Neural cell (in vitro differentiated cells): ENCODE measurements around the gene CTDSPL. TPM values are rescaled to one million over a fixed set of nuclear protein-coding genes. Genes with fewer than 3 reads are reported as not detected.

Experiments
- H2AFZ ChIP-seq: fragments of 200-600, 300-800 bp; sonication (generic), shearing (Covaris generic); 2 replicates; pipeline ENCODE4 v1.6.0; 2014; ENCODE audit warnings: low read depth, mild to moderate bottlenecking, antibody characterized with exemption, low read length, moderate library complexity
- H3F3A ChIP-seq: fragments of 200-600 bp; shearing (Covaris generic); 2 replicates; pipeline ENCODE4 v1.6.1; 2016; ENCODE audit warnings: mild to moderate bottlenecking, moderate library complexity, mixed read lengths, antibody characterized with exemption, low read length; ENCODE audit not compliant: insufficient read depth, poor library complexity, severe bottlenecking
- H3K27ac ChIP-seq: fragments of 200-600, 300-800 bp; sonication (generic), shearing (Covaris generic); 2 replicates; pipeline ENCODE4 v1.5.1; 2014; ENCODE audit warnings: mild to moderate bottlenecking, low read length, moderate library complexity
- H3K27me3 ChIP-seq: fragments of 300-800, 200-600 bp; sonication (generic), shearing (Covaris generic); 2 replicates; pipeline ENCODE4 v1.6.0; 2014; ENCODE audit warnings: mild to moderate bottlenecking, low read depth, low read length, moderate library complexity; ENCODE audit not compliant: insufficient read depth
- H3K36me3 ChIP-seq: fragments of 300-800, 200-600 bp; sonication (generic), shearing (Covaris generic); 2 replicates; pipeline ENCODE4 v1.5.1; 2014; ENCODE audit warnings: mild to moderate bottlenecking, antibody characterized with exemption, low read length, moderate library complexity; ENCODE audit not compliant: insufficient read depth
- H3K4me2 ChIP-seq: fragments of 300-800, 200-600 bp; sonication (generic), shearing (Covaris generic); 2 replicates; pipeline ENCODE4 v1.6.0; 2014; ENCODE audit warnings: mild to moderate bottlenecking, low read length
- H3K4me3 ChIP-seq: fragments of 300-800, 200-600 bp; sonication (generic), shearing (Covaris generic); 2 replicates; pipeline ENCODE4 v1.5.1; 2014; ENCODE audit warnings: mild to moderate bottlenecking, low read length, moderate library complexity
- H3K79me2 ChIP-seq: fragments of 200-600 bp; shearing (Covaris generic); replicated peaks from 2 replicates; pipeline ENCODE4 v1.6.0; 2014; ENCODE audit warnings: mild to moderate bottlenecking, low read length, moderate library complexity; ENCODE audit not compliant: insufficient read depth
- H3K9ac ChIP-seq: fragments of 300-800, 200-600 bp; sonication (generic), shearing (Covaris generic); 2 replicates; pipeline ENCODE4 v1.6.1; 2016; ENCODE audit warnings: mild to moderate bottlenecking, low read length, mixed read lengths
- H3K9me2 ChIP-seq: fragments of 200-600 bp; shearing (Covaris generic); 2 replicates; pipeline ENCODE4 v1.6.1; 2016; ENCODE audit warnings: mild to moderate bottlenecking, low read length, mixed read lengths; ENCODE audit not compliant: insufficient read depth
- H3K9me3 ChIP-seq: fragments of 200-600, 300-800 bp; sonication (generic), shearing (Covaris generic); 2 replicates; pipeline ENCODE4 v1.6.1; 2016; ENCODE audit warnings: mild to moderate bottlenecking, mixed run types, low read length, moderate library complexity, mixed read lengths
- H4K20me1 ChIP-seq: fragments of 200-600 bp; shearing (Covaris generic); 2 replicates; pipeline ENCODE4 v1.6.1; 2016; ENCODE audit warnings: mild to moderate bottlenecking, mixed run types; ENCODE audit not compliant: insufficient read depth
- EP300 ChIP-seq: fragments of 450-650 bp; conservative IDR thresholded peaks from 2 replicates; pipeline ENCODE4 v1.6.1; 2014; ENCODE audit warnings: antibody characterized with exemption, mild to moderate bottlenecking, moderate library complexity; ENCODE audit not compliant: poor library complexity, severe bottlenecking
- EZH2 ChIP-seq: fragments of 200-600, 300-800 bp; shearing (Covaris generic), sonication (generic); IDR thresholded peaks from 2 replicates; pipeline ENCODE4 v1.6.1; 2014; ENCODE audit warnings: antibody characterized with exemption, low read length, borderline replicate concordance, mild to moderate bottlenecking; ENCODE audit not compliant: insufficient read depth, poor library complexity, severe bottlenecking
- MXI1 ChIP-seq: fragments of 450-650 bp; conservative IDR thresholded peaks from 2 replicates; pipeline ENCODE4 v1.6.1; 2014; ENCODE audit warnings: antibody characterized with exemption, mild to moderate bottlenecking; ENCODE audit not compliant: poor library complexity, severe bottlenecking
- POLR2AphosphoS5 ChIP-seq: IDR thresholded peaks from 2 replicates; pipeline ENCODE4 v1.6.1; 2012
- RAD21 ChIP-seq: fragments of 450-650 bp; conservative IDR thresholded peaks from 2 replicates; pipeline ENCODE4 v1.6.1; 2014; ENCODE audit warnings: antibody characterized with exemption, mild to moderate bottlenecking, moderate library complexity
- SMC3 ChIP-seq: fragments of 450-650 bp; conservative IDR thresholded peaks from 2 replicates; pipeline ENCODE4 v1.6.1; 2014; ENCODE audit warnings: antibody characterized with exemption, mild to moderate bottlenecking, moderate library complexity; ENCODE audit not compliant: poor library complexity
- TAF1 ChIP-seq: IDR thresholded peaks from 2 replicates; pipeline ENCODE4 v1.6.1; 2012; ENCODE audit warnings: low read depth
- polyA plus RNA-seq: library from polyadenylated mRNA; depleted of rRNA; stranded (reverse); fragments of >200 nt; gene quantifications from 2 replicates; pipeline ENCODE4 v1.2.3, GENCODE V29; 2014
- TF ChIP-seq, protein P1 (sequence below): IDR thresholded peaks from 2 replicates; pipeline ENCODE4 v1.6.1; 2012; ENCODE audit warnings: borderline replicate concordance
- TF ChIP-seq, protein P2 (sequence below): fragments of 450-650 bp; IDR thresholded peaks from 2 replicates; pipeline ENCODE4 v1.5.1; 2014; ENCODE audit warnings: antibody characterized with exemption, mild to moderate bottlenecking, moderate library complexity; ENCODE audit not compliant: poor library complexity, severe bottlenecking

The CTDSPL gene
- polyA plus RNA-seq, 1 donor from 2014 or later, result 17.0 TPM

DNA sequence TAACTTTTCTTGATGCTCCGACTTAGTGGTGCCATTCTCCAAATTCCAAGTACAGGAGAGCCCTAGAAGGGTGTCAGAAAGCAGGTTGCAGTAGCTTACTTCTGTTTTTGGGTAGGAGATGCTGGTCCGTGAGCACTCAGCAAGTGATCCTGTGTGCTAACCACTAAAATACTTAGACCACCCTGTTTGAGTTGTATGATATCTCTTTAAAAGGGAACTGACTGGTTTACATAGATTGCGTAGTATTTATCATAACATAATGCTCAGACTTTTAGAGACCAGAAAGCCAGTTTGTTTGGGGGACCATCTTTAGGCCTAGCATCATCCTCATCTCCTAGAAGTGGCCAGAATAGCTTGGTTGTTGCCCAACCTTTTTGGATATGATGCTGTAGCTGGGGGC, 26.7 kb downstream of the CTDSPL start:
- Histone ChIP-seq H3K9me2 (no peaks in the 10 kb centered on the region), H2AFZ (no peak overlapping the region), H3K4me2 (no peak overlapping the region), H3K27me3 (no peaks in the 10 kb centered on the region), H3K4me3 (no peak overlapping the region), H3K27ac (no peak overlapping the region), H4K20me1 (no peaks in the 10 kb centered on the region), H3K9ac (no peak overlapping the region), H3K36me3 (no peaks in the 10 kb centered on the region), H3F3A (no peaks in the 10 kb centered on the region), H3K9me3 (no peaks in the 10 kb centered on the region), H3K79me2 (no peaks in the 10 kb centered on the region)
- TF ChIP-seq POLR2AphosphoS5 (no peak), EP300 (no peak), TAF1 (no peak), RAD21 (no peak), SMC3 (no peak)

DNA sequence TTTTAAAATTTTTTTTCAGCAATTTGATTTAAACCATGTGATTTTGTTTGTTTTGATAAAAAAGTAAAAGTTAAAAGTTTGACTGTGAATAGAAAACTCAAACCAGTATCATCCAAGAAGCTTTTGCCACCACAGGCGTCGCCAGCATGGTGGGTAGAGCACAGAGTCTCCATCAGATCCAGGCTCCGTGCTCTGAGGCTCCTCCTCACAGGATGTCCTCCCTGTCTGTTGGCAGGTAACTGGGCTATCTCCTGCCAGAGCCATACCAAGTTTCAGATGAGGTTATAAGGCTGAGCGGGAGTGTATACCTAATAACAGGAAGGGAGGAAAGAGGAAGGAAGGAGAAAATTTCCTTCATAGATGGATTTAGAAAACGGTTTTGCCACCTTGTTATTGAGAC, 28.8 kb downstream of the CTDSPL start:
- no peaks in the 10 kb centered on the region for H3K79me2 ChIP-seq

DNA sequence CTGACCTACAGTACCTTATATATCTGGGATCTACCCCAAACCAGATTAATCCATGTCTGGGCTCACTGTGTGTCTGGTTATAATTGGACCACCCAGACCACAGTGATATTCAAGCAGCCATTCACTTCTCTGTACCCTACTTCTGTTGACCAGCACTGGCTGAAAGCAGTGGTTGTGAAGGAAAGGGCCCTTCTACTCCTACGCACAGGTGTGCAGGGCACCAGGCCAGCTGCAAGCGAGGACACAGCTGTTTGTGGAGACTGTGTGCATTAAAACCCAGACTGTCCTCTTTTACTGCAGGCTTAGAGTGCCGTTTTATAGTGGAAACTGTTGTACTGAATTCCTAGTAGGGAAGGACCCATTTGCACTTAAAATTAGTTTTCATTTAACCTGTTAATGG, 29.5 kb downstream of the CTDSPL start:
- H3K79me2 ChIP-seq, result no peaks in the 10 kb centered on the region
- H3K9me3 ChIP-seq, result no peaks in the 10 kb centered on the region
- H3K9me2 ChIP-seq, result no peaks in the 10 kb centered on the region
- no peak overlapping the region for H2AFZ ChIP-seq
- no peak overlapping the region for H3K4me3 ChIP-seq
- no peaks in the 10 kb centered on the region for H3F3A ChIP-seq
- TF ChIP-seq EP300, result no peak
- TF ChIP-seq RAD21, result no peak
- no peak for TF ChIP-seq POLR2AphosphoS5
- TF ChIP-seq EZH2, result no peak
- TF ChIP-seq MXI1, result no peak
- no peak for TF ChIP-seq TAF1
- TF ChIP-seq, protein P1, sequence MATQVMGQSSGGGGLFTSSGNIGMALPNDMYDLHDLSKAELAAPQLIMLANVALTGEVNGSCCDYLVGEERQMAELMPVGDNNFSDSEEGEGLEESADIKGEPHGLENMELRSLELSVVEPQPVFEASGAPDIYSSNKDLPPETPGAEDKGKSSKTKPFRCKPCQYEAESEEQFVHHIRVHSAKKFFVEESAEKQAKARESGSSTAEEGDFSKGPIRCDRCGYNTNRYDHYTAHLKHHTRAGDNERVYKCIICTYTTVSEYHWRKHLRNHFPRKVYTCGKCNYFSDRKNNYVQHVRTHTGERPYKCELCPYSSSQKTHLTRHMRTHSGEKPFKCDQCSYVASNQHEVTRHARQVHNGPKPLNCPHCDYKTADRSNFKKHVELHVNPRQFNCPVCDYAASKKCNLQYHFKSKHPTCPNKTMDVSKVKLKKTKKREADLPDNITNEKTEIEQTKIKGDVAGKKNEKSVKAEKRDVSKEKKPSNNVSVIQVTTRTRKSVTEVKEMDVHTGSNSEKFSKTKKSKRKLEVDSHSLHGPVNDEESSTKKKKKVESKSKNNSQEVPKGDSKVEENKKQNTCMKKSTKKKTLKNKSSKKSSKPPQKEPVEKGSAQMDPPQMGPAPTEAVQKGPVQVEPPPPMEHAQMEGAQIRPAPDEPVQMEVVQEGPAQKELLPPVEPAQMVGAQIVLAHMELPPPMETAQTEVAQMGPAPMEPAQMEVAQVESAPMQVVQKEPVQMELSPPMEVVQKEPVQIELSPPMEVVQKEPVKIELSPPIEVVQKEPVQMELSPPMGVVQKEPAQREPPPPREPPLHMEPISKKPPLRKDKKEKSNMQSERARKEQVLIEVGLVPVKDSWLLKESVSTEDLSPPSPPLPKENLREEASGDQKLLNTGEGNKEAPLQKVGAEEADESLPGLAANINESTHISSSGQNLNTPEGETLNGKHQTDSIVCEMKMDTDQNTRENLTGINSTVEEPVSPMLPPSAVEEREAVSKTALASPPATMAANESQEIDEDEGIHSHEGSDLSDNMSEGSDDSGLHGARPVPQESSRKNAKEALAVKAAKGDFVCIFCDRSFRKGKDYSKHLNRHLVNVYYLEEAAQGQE, result no peak
- no peak for TF ChIP-seq SMC3
- TF ChIP-seq, protein P2, sequence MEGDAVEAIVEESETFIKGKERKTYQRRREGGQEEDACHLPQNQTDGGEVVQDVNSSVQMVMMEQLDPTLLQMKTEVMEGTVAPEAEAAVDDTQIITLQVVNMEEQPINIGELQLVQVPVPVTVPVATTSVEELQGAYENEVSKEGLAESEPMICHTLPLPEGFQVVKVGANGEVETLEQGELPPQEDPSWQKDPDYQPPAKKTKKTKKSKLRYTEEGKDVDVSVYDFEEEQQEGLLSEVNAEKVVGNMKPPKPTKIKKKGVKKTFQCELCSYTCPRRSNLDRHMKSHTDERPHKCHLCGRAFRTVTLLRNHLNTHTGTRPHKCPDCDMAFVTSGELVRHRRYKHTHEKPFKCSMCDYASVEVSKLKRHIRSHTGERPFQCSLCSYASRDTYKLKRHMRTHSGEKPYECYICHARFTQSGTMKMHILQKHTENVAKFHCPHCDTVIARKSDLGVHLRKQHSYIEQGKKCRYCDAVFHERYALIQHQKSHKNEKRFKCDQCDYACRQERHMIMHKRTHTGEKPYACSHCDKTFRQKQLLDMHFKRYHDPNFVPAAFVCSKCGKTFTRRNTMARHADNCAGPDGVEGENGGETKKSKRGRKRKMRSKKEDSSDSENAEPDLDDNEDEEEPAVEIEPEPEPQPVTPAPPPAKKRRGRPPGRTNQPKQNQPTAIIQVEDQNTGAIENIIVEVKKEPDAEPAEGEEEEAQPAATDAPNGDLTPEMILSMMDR, result no peak
- H3K36me3 ChIP-seq, result no peaks in the 10 kb centered on the region
- no peak overlapping the region for H3K27ac ChIP-seq
- H4K20me1 ChIP-seq, result no peaks in the 10 kb centered on the region
- H3K27me3 ChIP-seq, result no peaks in the 10 kb centered on the region
- no peak overlapping the region for H3K9ac ChIP-seq
- H3K4me2 ChIP-seq, result no peak overlapping the region

More for the DNA sequence above, 28.8 kb downstream of the CTDSPL start:
- no peaks in the 10 kb centered on the region for H3K27me3 ChIP-seq
- H3K9ac ChIP-seq, result no peak overlapping the region
- H3K4me3 ChIP-seq, result no peak overlapping the region
- H4K20me1 ChIP-seq, result no peaks in the 10 kb centered on the region
- no peaks in the 10 kb centered on the region for H3K36me3 ChIP-seq
- no peak overlapping the region for H3K27ac ChIP-seq
- no peaks in the 10 kb centered on the region for H3K9me3 ChIP-seq
- H3K9me2 ChIP-seq, result no peaks in the 10 kb centered on the region
- TF ChIP-seq POLR2AphosphoS5 (no peak), EP300 (no peak), EZH2 (no peak)
- TF ChIP-seq, protein P1, result no peak
- no peak overlapping the region for H3K4me2 ChIP-seq
- no peaks in the 10 kb centered on the region for H3F3A ChIP-seq
- no peak overlapping the region for H2AFZ ChIP-seq
